Mesenchymal stem cell (in vitro differentiated cells and primary cell): ENCODE results near the gene DNAH8.

ENCODE experiments used
- DNase-seq: peaks from one replicate; pipeline ENCODE4 v3.0.0-alpha.2; 2013
- H2AFZ ChIP-seq: one replicate; pipeline ENCODE4 v1.6.1; 2013; ENCODE audit warnings: low read depth, mild to moderate bottlenecking, control low read depth, inconsistent platforms, low read length, moderate library complexity
- H2AK5ac ChIP-seq: 2 replicates; pipeline ENCODE4 v1.6.1; 2013; ENCODE audit warnings: low read length, moderate library complexity, mild to moderate bottlenecking, inconsistent platforms; ENCODE audit not compliant: severe bottlenecking
- H2BK120ac ChIP-seq: one replicate; pipeline ENCODE4 v1.6.1; 2013; ENCODE audit warnings: low read depth, mild to moderate bottlenecking, inconsistent platforms, low read length, moderate library complexity
- H2BK12ac ChIP-seq, 2 experiments: one replicate each; pipeline ENCODE4 v1.6.1; 2013; ENCODE audit warnings: inconsistent platforms in 2 of 2, low read length in 2 of 2, mild to moderate bottlenecking in 2 of 2, moderate library complexity in 2 of 2, control low read depth in 1 of 2
- H2BK15ac ChIP-seq: one replicate; pipeline ENCODE4 v1.6.1; 2013; ENCODE audit warnings: mild to moderate bottlenecking, low read depth, inconsistent platforms; ENCODE audit not compliant: poor library complexity, severe bottlenecking
- H2BK5ac ChIP-seq: 2 replicates; pipeline ENCODE4 v1.6.1; 2013; ENCODE audit warnings: low read depth, mild to moderate bottlenecking, low read length, control low read depth, inconsistent platforms; ENCODE audit not compliant: poor library complexity, severe bottlenecking
- H3K14ac ChIP-seq, 2 experiments: one replicate each; pipeline ENCODE4 v1.6.1; 2013; ENCODE audit warnings: inconsistent platforms in 2 of 2, low read length in 2 of 2, control low read depth in 1 of 2, mild to moderate bottlenecking in 1 of 2, moderate library complexity in 1 of 2
- H3K18ac ChIP-seq, 2 experiments: one replicate each; pipeline ENCODE4 v1.6.1; 2013; ENCODE audit warnings: inconsistent platforms in 2 of 2, low read length in 2 of 2, control low read depth in 1 of 2, low read depth in 1 of 2, mild to moderate bottlenecking in 1 of 2
- H3K23ac ChIP-seq, 2 experiments: one replicate each; pipeline ENCODE4 v1.6.1; 2013; ENCODE audit warnings: inconsistent platforms in 2 of 2, low read length in 2 of 2, mild to moderate bottlenecking in 2 of 2, moderate library complexity in 2 of 2, control low read depth in 1 of 2
- H3K27ac ChIP-seq: 2 replicates; pipeline ENCODE4 v1.5.1; 2013; ENCODE audit warnings: mild to moderate bottlenecking, moderate library complexity, low read length, control low read depth, inconsistent platforms; ENCODE audit not compliant: poor library complexity, severe bottlenecking
- H3K27me3 ChIP-seq, 2 experiments: 2 replicates each; pipeline versions ENCODE4 v1.6.1 to v1.7.0; 2013; ENCODE audit warnings: low read length in 2 of 2, mild to moderate bottlenecking in 2 of 2, moderate library complexity in 2 of 2, control low read depth in 1 of 2, inconsistent platforms in 1 of 2; ENCODE audit not compliant: control insufficient read depth in 1 of 2, insufficient read depth in 1 of 2
- H3K36me3 ChIP-seq, 2 experiments: 2 replicates each; pipeline versions ENCODE4 v1.6.1 to v1.7.0; 2013; ENCODE audit warnings: low read length in 2 of 2, control low read depth in 1 of 2, inconsistent platforms in 1 of 2, low read depth in 1 of 2, mild to moderate bottlenecking in 1 of 2; ENCODE audit not compliant: insufficient read depth in 2 of 2, control insufficient read depth in 1 of 2
- H3K4ac ChIP-seq, 2 experiments: one replicate each; pipeline ENCODE4 v1.6.1; 2013; ENCODE audit warnings: inconsistent platforms in 2 of 2, low read length in 2 of 2, mild to moderate bottlenecking in 2 of 2, moderate library complexity in 2 of 2, control low read depth in 1 of 2, low read depth in 1 of 2
- H3K4me1 ChIP-seq: 2 replicates; pipeline ENCODE4 v1.6.1; 2013; ENCODE audit warnings: low read depth, low read length, control low read depth; ENCODE audit not compliant: control insufficient read depth, insufficient read depth
- H3K4me2 ChIP-seq: 2 replicates; pipeline ENCODE4 v1.6.1; 2013; ENCODE audit warnings: low read length, mild to moderate bottlenecking, inconsistent platforms; ENCODE audit not compliant: poor library complexity, severe bottlenecking
- H3K4me3 ChIP-seq, 2 experiments: 2 replicates each; pipeline versions ENCODE4 v1.5.1 to v1.7.0; 2013; ENCODE audit warnings: low read length in 2 of 2, mild to moderate bottlenecking in 2 of 2, control low read depth in 1 of 2, low read depth in 1 of 2; ENCODE audit not compliant: insufficient read depth in 1 of 2
- H3K79me1 ChIP-seq: replicated peaks from 2 replicates; pipeline ENCODE4 v1.6.1; 2013; ENCODE audit warnings: mild to moderate bottlenecking, control low read depth, low read length, inconsistent platforms; ENCODE audit not compliant: poor library complexity, severe bottlenecking
- H3K9ac ChIP-seq: 2 replicates; pipeline ENCODE4 v1.7.0; 2013; ENCODE audit warnings: mild to moderate bottlenecking, low read length, moderate library complexity
- H3K9me3 ChIP-seq: 2 replicates; pipeline ENCODE4 v1.7.0; 2013; ENCODE audit warnings: mild to moderate bottlenecking, low read length; ENCODE audit not compliant: control insufficient read depth
- H4K8ac ChIP-seq: one replicate; pipeline ENCODE4 v1.6.1; 2013; ENCODE audit warnings: inconsistent platforms, mild to moderate bottlenecking, low read length, moderate library complexity
- H4K91ac ChIP-seq: one replicate; pipeline ENCODE4 v1.6.1; 2013; ENCODE audit warnings: mild to moderate bottlenecking, low read length, inconsistent platforms
- WGBS: methylation state at CpG from one replicate; pipeline ENCODE4 v1.1.7; 2013; ENCODE audit warnings: mixed read lengths; 5-methylcytosine and 5-hydroxymethylcytosine counted together

Gene DNAH8

GRCh38 chr6:38955861-38956260 lies 240.8 kb downstream of the DNAH8 start:
- no peak overlapping the region for H3K4me3 ChIP-seq
- no peaks in the 10 kb centered on the region for H3K79me1 ChIP-seq
- no peak overlapping the region for H4K91ac ChIP-seq
- H2BK15ac ChIP-seq: no peak overlapping the region
- WGBS: 90% methylated on average over 2 of the region's 2 CpGs
- peaks cover 6% of the 10 kb centered on the region for H3K9me3 ChIP-seq
- no peak for DNase-seq
- no peaks in the 10 kb centered on the region for H3K4me1 ChIP-seq
- no peak overlapping the region for H3K9ac ChIP-seq
- H3K23ac ChIP-seq: no peak overlapping the region
- no peak overlapping the region for H2AK5ac ChIP-seq
- no peak overlapping the region for H3K18ac ChIP-seq
- H2BK5ac ChIP-seq: no peak overlapping the region
- no peak overlapping the region for H2AFZ ChIP-seq
- H2BK120ac ChIP-seq: no peak overlapping the region
- H3K14ac ChIP-seq: no peak overlapping the region
- no peak overlapping the region for H2BK12ac ChIP-seq
- peaks cover 3 to 6% of the 10 kb centered on the region in 2 experiments for H3K27me3 ChIP-seq
- H3K27ac ChIP-seq: no peak overlapping the region
- H3K4ac ChIP-seq: no peak overlapping the region
- H4K8ac ChIP-seq: no peak overlapping the region
- H3K36me3 ChIP-seq: no peaks in the 10 kb centered on the region
- H3K4me2 ChIP-seq: no peak overlapping the region

GRCh38 chr6:38957426-38957825 lies 242.3 kb downstream of the DNAH8 start:
- Histone ChIP-seq H2BK120ac (no peak overlapping the region), H3K4ac (no peak overlapping the region), H3K9ac (no peak overlapping the region), H3K4me3 (no peak overlapping the region), H3K27ac (no peak overlapping the region), H3K79me1 (no peaks in the 10 kb centered on the region), H4K8ac (no peak overlapping the region), H3K27me3 (peaks cover 3 to 6% of the 10 kb centered on the region in 2 experiments), H3K9me3 (peaks cover 6% of the 10 kb centered on the region), H3K4me2 (no peak overlapping the region), H3K18ac (no peak overlapping the region), H3K23ac (no peak overlapping the region), H2AK5ac (no peak overlapping the region), H4K91ac (no peak overlapping the region), H3K14ac (no peak overlapping the region), H3K36me3 (no peaks in the 10 kb centered on the region), H2BK15ac (no peak overlapping the region), H2BK5ac (no peak overlapping the region), H3K4me1 (no peaks in the 10 kb centered on the region), H2AFZ (no peak overlapping the region), H2BK12ac (no peak overlapping the region)
- no peak for DNase-seq

GRCh38 chr6:38959138-38959537 lies 244.0 kb downstream of the DNAH8 start:
- Histone ChIP-seq H2BK15ac (no peak overlapping the region), H2BK5ac (no peak overlapping the region), H3K23ac (no peak overlapping the region), H3K27ac (no peak overlapping the region), H2AK5ac (no peak overlapping the region), H3K9ac (no peak overlapping the region), H3K79me1 (no peaks in the 10 kb centered on the region), H3K9me3 (peaks cover 6% of the 10 kb centered on the region), H3K4me3 (no peak overlapping the region), H3K4me2 (no peak overlapping the region), H2AFZ (no peak overlapping the region), H3K4me1 (no peaks in the 10 kb centered on the region), H3K27me3 (peaks cover 0 to 6% of the 10 kb centered on the region in 2 experiments), H3K18ac (no peak overlapping the region), H3K4ac (no peak overlapping the region), H2BK120ac (no peak overlapping the region), H4K8ac (no peak overlapping the region), H3K14ac (no peak overlapping the region), H4K91ac (no peak overlapping the region), H3K36me3 (no peaks in the 10 kb centered on the region), H2BK12ac (no peak overlapping the region)
- DNase-seq: no peak
- no CpG with 5 or more reads among the region's 2 CpGs for WGBS

GRCh38 chr6:38968702-38969149 lies 253.6 kb downstream of the DNAH8 start:
- no peaks in the 10 kb centered on the region for H3K9me3 ChIP-seq
- no peak overlapping the region for H3K27ac ChIP-seq
- H2BK12ac ChIP-seq: no peak overlapping the region
- no peaks in the 10 kb centered on the region for H3K4me1 ChIP-seq
- H2BK15ac ChIP-seq: no peak overlapping the region
- H4K8ac ChIP-seq: no peak overlapping the region
- peaks cover 4 to 19% of the 10 kb centered on the region in 2 experiments for H3K27me3 ChIP-seq
- no peak overlapping the region for H3K4me3 ChIP-seq
- no peak overlapping the region for H2BK120ac ChIP-seq
- H3K14ac ChIP-seq: no peak overlapping the region
- H3K9ac ChIP-seq: no peak overlapping the region
- H2AK5ac ChIP-seq: no peak overlapping the region
- no peak overlapping the region for H4K91ac ChIP-seq
- no peaks in the 10 kb centered on the region for H3K36me3 ChIP-seq
- no peak overlapping the region for H3K18ac ChIP-seq
- DNase-seq: no peak
- H3K79me1 ChIP-seq: no peaks in the 10 kb centered on the region
- no peak overlapping the region for H2AFZ ChIP-seq
- no peak overlapping the region for H3K4ac ChIP-seq
- H3K4me2 ChIP-seq: no peak overlapping the region
- H3K23ac ChIP-seq: no peak overlapping the region
- no peak overlapping the region for H2BK5ac ChIP-seq
